Skeletal muscle cell (primary cell): ENCODE measurements around the gene KRT82.
"Not testable (repeated sequence)": the region's sequence is repeated elsewhere in the genome, so short reads cannot be mapped to it uniquely, and the experiment has no call there.

ENCODE experiments used
- DNase-seq: peaks from one replicate; pipeline ENCODE4 v3.0.0-alpha.2; 2010; ENCODE audit warnings: low read depth
- H3K4me3 ChIP-seq: 2 replicates; pipeline ENCODE4 v1.5.1; 2011; ENCODE audit warnings: low read depth, mild to moderate bottlenecking, control low read depth, low read length, moderate library complexity

The KRT82 gene

DNA sequence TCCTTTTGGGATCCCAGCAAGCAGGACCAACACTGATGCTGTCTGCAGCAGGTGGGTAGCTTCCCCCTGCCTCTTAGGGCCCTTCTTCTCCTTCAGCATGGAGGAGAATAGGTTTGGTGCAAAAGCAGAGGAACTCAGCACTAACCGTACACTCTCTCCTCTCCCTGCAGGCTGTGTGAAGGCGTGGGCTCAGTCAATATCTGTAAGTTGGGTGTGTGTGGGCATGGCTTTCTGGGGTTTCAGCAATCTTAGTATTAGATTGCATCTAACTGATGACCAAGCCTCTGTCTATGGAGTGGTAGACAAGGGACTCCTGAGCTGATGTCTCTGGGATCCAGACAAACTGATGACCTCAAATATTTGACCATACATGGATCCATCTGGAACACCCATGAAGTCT, 53.2 kb downstream of the KRT82 start:
- no peak for DNase-seq

DNA sequence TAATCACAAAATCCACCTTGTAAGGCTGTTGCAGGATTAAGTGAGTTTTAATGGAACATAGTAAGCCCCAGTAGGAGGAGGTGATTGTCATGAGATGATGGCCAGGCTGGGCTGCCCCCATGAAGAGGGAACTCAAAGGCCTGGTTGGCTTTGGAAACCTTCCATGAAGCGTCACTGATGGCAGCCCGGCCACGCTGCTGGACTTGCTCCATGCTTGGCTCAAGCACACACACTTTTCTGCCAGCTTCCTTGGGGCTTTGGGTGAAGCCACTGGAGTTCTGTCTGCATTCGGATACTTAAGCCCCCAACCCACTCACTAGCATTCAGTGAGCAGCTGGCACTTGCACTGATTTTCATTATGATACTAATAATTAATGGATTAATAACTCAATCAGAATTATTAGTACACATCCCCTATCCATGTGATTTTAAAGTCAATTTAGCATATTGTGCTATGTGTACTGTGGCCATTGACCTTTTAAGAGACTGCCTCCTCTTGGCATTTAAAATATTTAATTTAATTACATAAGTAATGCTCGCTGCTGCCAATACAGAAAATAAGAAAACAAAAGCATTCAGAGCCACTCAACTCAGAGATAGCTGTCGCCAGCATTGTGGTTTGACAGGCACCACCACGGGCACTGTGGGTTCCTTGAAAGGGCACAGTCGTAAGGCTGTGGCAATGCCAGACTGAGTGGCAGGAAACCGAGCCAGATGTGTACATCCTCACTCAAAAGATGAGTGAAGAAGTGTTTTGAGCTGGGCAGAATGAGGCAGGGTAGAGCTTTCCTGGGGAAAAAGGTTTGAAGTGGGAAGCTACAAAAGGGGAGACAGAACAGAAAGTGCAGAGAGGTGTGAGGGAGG, 54.7 kb downstream of the KRT82 start:
- no peak overlapping the region for H3K4me3 ChIP-seq
- no peak for DNase-seq

More for the DNA sequence above, 53.2 kb downstream of the KRT82 start:
- H3K4me3 ChIP-seq, result no peak overlapping the region

DNA sequence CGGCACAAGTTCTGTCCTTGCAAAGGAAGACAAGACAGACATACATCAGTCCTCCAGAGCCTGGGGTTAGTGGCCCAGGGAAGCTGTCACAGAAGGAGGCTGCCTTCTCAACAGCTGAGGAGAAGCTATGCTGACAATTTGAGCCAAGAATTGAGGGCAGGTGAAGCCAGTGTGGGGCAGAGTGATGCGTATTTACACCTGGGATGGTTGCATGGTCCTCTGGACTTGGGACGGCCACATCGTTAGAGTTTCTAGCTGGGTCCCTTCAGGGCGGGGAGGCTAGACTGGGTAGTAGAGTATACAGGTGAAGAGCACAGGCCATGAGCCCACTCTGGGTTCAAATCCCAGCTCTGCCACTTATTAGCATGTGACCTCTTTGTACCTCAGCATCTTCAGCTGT, 55.3 kb downstream of the KRT82 start:
- DNase-seq, result no peak
- no peak overlapping the region for H3K4me3 ChIP-seq

DNA sequence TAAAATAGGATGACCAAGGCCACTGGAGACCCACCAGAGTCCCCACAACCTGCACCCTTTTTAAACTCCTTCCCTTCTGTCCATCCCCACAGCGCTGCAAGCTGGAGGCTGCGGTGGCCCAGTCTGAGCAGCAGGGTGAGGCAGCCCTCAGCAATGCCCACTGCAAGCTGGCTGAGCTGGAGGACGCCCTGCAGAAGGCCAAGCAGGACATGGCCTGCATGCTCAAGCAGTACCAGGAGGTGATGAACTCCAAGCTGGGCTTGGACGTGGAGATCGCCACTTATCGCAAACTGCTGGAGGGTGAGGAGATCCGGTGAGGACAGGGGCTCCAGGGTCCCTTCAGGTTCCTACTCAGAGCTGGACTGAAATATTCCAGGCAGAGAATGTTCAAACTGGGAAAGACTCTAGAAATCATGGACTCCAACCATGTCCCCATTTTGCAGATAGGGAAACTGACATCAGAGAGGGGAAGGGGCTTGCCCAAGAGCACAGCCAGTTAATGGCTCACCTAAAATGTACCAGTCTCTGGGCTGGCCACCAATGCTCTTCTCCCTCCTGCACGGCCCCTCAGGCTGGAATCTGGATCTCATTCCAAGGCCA, 56.0 kb downstream of the KRT82 start:
- DNase-seq, result no peak
- H3K4me3 ChIP-seq, result no peak overlapping the region

DNA sequence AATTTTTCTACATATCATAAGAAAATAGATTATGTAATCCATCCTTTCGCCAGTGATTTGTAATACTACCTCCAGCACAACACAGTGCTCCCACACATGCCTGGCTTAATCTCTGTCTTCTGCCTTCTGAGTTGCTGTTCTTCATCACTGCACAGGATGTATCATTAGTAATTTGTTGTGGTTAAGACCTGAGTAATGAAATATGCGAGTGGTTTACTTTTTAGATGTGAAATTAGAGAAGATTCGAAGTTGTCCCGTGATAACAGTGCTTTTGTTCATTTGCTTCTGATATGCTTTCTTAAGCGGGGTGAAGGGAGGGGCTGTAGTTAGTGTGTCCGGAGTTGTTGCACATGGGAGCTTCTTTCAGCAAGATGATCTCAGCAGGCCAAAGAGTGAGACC, 56.9 kb downstream of the KRT82 start:
- DNase-seq, result no peak
- no peak overlapping the region for H3K4me3 ChIP-seq

DNA sequence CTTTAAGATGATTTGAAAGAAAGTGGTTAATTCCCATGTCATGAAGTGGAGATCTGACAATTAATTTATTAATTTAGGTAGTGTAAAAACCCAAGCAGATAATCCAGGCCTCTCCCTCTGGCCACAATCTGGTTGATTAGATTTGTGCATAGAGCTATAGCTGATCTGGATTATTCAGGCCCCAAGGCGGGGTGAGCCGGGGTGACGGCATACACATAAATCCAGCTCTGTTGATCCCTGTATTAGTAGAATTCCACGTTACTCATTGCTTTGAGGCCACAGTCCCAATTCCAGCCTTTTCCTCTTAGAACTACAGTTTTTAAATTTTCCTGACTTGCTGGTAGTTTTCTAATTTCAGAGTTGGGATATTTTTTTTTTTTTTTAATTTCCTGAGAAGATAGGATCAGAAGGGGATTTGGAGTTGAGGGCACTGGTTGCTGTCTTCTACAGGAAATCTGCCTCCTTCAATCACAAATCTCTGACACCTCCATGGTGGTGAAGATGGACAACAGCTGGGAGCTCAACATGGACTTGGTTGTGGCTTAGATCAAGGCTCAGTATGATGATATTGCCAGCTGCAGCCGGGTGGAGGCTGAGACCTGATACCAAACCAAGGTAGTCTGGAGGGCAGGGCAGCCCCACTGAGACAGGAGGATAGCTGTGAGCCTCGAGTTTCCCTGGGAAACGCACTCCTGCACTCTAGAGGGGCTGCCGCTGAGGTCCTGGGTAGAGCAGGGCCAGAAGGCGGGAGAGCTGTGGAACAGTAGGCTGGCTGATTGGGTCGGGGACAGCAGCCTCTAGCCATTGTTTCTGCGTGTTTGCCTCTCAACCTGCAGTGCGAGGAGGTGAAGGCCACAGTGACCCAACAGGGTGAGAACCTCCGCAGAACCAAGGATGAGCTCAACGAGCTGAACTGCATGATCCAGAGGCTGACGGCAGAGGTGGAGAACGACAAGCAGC, 58.3 kb downstream of the KRT82 start:
- no peak overlapping the region for H3K4me3 ChIP-seq
- no peak for DNase-seq

DNA sequence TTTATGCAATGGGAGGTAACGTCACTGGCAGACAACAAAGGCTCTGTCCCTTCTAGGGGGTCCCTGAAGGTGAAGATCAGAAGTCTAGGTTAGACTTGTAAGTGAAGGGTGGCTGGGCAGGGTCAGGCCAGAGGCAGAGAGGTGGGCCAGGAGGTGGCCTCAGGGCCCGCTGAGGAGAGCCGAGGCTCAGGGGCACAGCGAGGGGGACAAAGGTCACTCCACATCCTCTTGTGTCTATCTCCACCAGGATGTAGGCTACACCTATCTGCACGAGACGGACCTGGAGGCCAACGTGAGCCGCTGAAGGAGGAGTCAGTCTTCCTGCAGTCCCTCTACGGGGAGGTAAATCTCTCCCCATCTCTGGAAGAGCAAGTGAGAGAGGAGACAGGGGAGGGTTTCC, 59.1 kb downstream of the KRT82 start:
- H3K4me3 ChIP-seq, result no peak overlapping the region
- DNase-seq, result no peak

DNA sequence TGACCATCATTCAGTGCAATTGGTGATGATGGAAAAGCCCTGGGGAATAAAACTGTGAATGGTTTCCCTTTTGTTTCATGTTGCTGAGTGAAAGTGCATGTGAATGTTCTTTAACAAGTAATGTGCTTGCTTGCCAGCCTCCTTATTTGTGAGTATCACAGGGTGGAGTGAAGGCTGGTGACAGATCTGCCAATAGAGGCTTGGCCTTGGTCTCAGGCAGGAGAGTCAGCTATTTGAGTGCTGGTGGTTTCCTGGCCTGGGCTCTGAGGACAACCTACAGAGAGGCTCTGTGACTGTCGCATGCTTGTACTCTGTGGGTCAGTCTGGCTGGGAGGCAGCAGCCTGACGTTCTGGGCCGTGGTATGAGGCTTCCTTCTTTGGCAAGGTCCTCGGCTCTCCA, 59.5 kb downstream of the KRT82 start:
- H3K4me3 ChIP-seq, result no peak overlapping the region
- DNase-seq, result no peak

DNA sequence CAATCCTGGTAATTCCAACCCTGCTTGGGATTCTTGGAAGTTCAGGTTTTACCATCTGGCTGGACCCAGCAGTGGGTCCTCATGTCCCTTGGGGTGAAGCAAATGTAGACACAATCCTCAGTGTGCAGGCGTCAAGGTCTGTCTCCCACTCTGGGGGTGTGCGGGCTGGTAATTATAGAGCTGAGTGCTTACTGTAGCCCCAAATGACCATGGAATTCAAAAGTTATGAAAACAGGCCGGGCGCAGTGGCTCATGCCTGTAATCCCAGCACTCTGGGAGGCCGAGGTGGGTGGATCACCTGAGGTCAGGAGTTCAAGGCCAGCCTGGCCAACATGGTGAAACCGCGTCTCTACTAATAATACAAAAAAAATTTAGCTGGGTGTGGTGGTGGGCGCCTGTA, 61.1 kb downstream of the KRT82 start:
- not testable (repeated sequence) for H3K4me3 ChIP-seq, DNase-seq

DNA sequence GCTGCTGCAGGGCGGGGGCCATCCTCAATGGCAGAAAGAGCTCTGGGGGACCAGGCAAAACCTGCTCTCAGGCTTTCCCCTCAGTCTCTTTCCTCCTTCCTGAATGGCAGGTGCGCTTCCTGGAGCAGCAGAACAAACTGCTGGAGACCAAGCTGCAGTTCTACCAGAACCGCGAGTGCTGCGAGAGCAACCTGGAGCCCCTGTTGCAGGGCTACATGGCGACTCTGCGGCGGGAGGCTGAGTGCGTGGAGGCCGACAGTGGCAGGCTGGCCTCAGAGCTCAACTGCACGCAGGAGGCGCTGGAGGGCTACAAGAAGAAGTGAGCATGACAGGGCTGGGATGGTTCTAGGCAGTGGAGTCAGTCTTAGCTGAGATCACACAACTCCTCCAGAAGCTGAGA, 62.0 kb downstream of the KRT82 start:
- H3K4me3 ChIP-seq, result no peak overlapping the region
- DNase-seq, result no peak
